Caki2 (cell line): ENCODE results near the gene SP2. TPM values are rescaled to one million over a fixed set of nuclear protein-coding genes. Genes with fewer than 3 reads are reported as not detected.
"Not testable (repeated sequence)": the region's sequence is repeated elsewhere in the genome, so short reads cannot be mapped to it uniquely, and the experiment has no call there.

Experiments used
- DNase-seq: peaks from one replicate; pipeline ENCODE4 v3.0.0-alpha.2; 2015; ENCODE audit warnings: low read depth
- in situ Hi-C: cut with HindIII; loops from 2 replicates; pipeline ENCODE4 v1.10.0; 2016; ENCODE audit warnings: low sequenced_read_pairs, low pct_unique_long_range_greater_than_20kb, mixed read lengths
- total RNA-seq: library from RNA; depleted of rRNA; stranded (reverse); fragments of >200 nt; shearing (Covaris generic); gene quantifications from 2 replicates; pipeline ENCODE4 v1.2.3, GENCODE V29; 2014; ENCODE audit warnings: low replicate concordance

Gene SP2
- total RNA-seq, 1 experiment from 2014 or later: 0.03 TPM

- DNase-seq: no peak
- in situ Hi-C loops: no loop called here
These were observed 12.0 kb downstream of the SP2 start for GRCh38 chr17:47907932-47908562.

DNA sequence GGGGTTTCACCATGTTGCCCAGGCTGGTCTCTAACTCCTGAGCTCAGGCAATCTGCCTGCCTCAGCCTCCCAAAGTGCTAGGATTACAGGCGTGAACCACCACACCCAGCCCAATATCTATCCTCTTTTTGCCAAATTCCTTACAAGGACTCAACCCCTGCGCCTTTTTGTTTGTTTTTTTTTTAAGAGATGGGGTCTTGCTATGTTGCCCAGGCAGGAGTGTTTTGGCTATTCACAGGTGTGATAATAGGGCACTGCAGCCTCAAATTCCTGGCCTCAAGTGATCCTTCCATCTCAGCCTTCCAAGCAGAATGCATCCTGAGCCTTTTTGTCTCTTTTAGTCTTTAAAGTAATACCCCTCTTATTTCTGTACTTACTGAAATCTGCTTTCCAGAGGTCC is 17.0 kb downstream of the SP2 start:
- in situ Hi-C loops: no loop called here
- no peak for DNase-seq

DNA sequence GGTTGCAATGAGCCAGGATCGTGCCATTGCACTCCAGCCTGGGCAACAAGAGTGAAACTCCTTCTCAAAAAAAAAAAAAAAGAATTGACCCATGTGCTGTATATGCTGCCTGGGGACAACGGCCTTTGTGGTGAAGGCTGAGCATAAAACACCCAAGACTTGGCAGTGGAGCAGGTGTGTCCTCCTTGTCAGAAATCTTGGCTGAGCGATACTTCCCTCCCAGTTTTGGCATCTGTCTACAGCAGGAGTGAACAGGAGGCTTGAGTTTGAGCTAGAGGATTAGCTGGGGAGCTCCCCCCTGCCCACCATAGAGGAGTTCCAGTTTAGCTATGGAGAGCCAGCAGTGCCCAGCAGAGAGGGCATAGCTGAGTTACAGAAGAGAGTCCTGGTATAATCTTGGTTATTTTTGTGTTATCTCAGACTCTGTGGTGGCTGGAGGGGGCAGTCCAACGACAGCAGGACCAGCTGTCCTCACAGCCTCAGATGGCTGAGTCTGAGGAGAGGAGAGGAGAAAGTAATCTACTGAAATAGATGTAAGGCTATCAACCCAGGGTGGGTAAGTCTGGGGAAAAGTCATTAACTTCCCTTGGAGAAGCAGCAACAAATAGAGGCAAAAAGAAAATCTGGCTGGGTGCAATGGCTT is 18.4 kb downstream of the SP2 start:
- in situ Hi-C loops: no loop called here
- no peak for DNase-seq

DNA sequence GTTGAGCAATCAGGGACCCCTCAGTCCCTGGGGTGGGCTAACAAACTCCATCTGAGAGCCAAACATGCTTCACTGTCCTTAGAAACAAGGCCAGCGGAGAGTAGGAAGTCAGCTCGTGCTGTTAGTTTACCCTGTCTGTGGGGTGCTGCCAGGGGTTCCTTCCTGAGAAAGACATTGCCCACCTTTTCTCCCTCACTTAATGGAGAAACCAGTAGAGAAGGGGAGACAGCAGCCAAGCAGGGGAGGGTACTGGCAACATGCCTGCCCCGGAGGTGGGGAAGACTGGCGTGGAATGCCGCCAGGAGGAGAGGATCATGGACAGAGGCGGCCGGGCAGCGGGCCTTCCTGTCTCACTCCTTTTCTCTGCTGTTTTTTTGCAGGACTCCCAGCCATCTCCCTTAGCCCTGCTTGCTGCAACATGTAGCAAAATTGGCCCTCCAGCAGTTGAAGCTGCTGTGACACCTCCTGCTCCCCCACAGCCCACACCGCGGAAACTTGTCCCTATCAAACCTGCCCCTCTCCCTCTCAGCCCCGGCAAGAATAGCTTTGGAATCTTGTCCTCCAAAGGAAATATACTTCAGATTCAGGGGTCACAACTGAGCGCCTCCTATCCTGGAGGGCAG is 19.9 kb downstream of the SP2 start:
- in situ Hi-C loops: no loop called here
- DNase-seq: no peak

DNA sequence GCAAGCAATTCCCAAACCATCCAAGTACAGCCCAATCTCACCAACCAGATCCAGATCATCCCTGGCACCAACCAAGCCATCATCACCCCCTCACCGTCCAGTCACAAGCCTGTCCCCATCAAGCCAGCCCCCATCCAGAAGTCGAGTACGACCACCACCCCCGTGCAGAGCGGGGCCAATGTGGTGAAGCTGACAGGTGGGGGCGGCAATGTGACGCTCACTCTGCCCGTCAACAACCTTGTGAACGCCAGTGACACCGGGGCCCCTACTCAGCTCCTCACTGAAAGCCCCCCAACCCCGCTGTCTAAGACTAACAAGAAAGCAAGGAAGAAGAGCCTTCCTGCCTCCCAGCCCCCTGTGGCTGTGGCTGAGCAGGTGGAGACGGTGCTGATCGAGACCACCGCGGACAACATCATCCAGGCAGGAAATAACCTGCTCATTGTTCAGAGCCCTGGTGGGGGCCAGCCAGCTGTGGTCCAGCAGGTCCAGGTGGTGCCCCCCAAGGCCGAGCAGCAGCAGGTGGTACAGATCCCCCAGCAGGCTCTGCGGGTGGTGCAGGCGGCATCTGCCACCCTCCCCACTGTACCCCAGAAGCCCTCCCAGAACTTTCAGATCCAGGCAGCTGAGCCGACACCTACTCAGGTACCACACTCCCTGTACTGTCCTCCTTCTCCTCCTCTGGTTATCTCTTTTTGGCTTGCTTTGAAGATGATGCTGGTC is 20.6 kb downstream of the SP2 start:
- in situ Hi-C loops: no loop called here
- DNase-seq: no peak

DNA sequence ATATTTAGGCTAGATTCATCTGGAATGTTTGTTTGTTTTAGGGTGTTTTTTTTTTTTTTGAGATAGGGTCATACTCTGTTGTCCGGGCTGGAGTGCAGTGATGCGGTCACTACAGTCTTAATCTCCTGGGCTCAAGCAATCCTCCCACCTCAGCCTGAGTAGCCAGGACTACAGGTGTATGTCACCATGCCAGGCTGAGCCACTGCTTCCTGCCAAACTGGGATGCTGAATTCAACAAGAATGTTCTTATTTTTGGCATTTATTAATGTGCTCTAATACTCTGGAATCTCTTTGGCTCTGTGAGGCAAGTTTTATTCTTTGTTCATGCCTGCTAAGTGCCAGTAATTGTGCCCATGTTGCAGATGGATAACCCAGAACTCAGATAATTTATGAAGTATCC is 21.5 kb downstream of the SP2 start:
- in situ Hi-C loops: no loop called here
- DNase-seq: no peak

- no peak for DNase-seq
- in situ Hi-C loops: no loop called here
These were observed 22.0 kb downstream of the SP2 start for GRCh38 chr17:47918006-47918405.

DNA sequence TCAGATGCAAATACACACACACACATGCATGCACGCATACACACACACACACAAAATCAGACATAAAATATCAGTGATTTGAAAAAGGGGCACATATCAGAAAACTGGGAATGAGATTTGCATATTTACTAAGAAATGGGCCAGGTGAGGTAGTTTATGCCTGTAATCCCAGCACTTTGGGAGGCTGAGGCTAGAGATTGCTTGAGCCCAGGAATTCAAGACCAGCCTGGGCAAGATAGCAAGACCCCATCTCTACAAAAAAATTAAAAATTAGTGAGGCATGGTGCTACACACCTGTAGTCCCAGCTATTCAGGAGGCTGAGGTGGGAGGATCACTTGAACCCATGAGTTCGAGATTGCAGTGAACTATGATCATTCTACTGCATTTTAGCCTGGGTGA is 23.0 kb downstream of the SP2 start:
- DNase-seq: no peak
- in situ Hi-C loops: no loop called here

DNA sequence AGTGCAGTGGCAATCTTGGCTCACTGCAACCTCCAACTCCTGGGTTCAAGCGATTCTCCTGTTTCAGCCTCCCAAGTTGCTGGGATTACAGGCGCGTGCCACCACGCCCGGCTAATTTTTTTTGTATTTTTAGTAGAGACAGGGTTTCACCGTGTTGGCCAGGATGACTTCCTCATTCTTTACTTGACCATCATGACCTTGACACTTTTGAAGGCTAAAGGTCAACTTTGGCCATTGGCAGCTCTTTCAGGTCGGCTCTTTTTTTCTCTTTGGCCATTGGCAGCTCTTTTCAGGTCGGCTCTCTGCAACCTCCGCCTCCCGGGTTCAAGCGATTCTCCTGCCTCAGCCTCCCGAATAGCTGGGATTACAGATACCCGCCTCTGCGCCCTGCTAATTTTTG is 23.9 kb downstream of the SP2 start:
- DNase-seq, in situ Hi-C loops: not testable (repeated sequence)

- no peak for DNase-seq
- in situ Hi-C loops: no loop called here
These were observed 29.0 kb downstream of the SP2 start for GRCh38 chr17:47924785-47925677.

- in situ Hi-C loops: no loop called here
- no peak for DNase-seq
These were observed 29.6 kb downstream of the SP2 start for GRCh38 chr17:47925678-47925988.

DNA sequence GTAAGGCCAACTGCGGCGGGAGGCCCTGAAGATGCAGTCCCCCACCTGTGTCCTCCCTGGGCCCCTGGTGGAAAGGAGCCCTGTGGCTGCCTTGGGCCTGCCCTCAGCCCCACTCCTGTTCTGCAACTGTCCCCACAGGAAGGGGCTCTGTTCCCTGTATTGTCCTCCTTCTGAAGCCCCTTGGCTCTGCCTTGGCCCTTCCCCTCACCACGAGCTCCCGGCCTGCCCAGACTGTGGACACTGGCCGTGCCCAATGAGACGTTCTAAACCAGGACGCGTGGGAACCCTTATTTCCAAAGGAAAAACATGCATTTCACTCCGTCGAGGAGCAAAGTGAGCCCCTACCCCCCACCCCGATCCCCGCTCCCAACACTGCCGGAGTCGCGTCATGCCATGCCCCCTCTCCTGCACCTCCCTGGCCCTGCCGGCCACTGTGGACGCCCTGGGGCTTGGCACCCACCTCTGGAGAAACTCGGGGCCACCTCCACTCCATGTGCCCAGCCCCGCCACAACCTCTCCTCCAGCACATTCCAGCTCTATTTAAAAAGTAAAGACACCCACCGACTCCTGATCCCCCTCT is 31.9 kb downstream of the SP2 start:
- in situ Hi-C loops: no loop called here
- DNase-seq: no peak

- in situ Hi-C loops: no loop called here
- no peak for DNase-seq
These were observed 32.4 kb downstream of the SP2 start for GRCh38 chr17:47928415-47928814.

GRCh38 chr17:47929218-47930000 is 33.4 kb downstream of the SP2 start:
- in situ Hi-C loops: no loop called here
- DNase-seq: no peak

DNA sequence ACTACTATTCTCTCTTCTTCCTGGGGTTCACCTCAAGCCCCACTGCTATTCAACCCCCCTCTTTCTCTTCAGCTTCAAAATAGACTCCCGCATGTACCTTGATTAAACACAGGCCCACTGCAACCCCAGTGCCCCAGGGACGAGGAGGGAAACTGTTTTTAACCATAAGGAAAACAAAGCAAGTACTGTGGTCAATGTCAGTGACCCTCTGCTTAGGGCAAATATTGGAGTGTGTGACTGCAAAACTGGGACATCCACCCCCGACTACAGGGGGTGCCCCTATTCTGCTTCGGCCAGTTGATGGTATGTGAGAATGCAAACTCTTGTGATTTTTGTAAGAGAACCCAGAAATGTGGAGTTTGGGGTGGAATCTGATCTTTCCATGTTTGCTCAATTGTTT is 35.8 kb downstream of the SP2 start:
- DNase-seq: no peak
- in situ Hi-C loops: no loop called here

DNA sequence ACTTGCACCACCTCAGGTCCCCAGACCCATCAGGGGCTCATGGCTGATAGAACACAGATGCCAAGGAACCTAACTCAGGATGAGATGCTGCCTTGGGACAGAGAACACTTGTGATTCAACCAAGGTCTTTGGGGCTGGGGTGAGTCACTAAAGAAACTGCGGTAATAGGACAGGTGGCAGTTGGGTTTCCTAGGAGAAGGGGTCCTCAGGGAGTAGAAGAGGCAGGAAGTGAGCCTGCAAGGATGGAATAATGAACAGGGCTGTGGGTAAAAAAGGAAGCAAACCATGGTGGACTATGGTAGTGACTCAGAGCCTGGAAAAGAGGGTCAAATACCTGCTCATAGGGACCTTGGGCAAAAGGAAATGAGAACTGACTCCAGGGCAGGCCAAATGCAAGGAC is 38.8 kb downstream of the SP2 start:
- no peak for DNase-seq
- in situ Hi-C loops: no loop called here

DNA sequence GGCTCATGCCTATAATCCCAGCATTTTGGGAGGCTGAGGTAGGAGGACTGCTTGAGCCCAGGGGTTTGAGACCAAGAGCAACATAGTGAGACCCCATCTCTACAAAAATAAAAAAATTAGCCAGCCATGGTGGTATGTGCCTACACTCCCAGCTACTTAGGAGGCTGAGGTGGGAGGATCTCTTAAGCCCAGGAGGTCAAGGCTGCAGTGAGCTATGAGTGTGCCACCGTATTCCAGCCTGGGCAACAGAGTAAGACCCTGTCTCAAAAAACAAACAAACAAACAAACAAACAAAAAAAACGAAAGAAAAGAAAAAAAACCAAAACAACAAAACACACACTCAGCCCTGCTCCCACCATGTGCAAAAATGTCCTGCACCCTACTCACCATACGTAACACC is 39.4 kb downstream of the SP2 start:
- in situ Hi-C loops, DNase-seq: not testable (repeated sequence)
